HG03354 (cell line): ENCODE results near the gene ORC4.

Experiments used
- ATAC-seq: cut with Tn5 transposase; IDR thresholded peaks from one replicate; pipeline ENCODE4 v1.9.1; 2021; ENCODE audit warnings: mild to moderate bottlenecking; ENCODE audit not compliant: unreplicated experiment, poor library complexity, severe bottlenecking

The ORC4 gene

GRCh38 chr2:148020111-148021058, at the start of gene ORC4:
TSS of gene ORC4 (minus strand) at chr2:148020737. CDS start at chr2:147975958, 44,779 bp downstream.
- ATAC-seq = peak; percentile 82

GRCh38 chr2:148067801-148068200, 47.3 kb upstream of the ORC4 start:
- ATAC-seq = no peak

- no peak for ATAC-seq
Observed at GRCh38 chr2:148065936-148066335, 45.4 kb upstream of the ORC4 start.

GRCh38 chr2:148063633-148064032, 43.1 kb upstream of the ORC4 start:
- ATAC-seq = no peak

GRCh38 chr2:148058641-148059040, 38.1 kb upstream of the ORC4 start:
- no peak for ATAC-seq

GRCh38 chr2:148052687-148053086, 32.1 kb upstream of the ORC4 start:
- ATAC-seq = no peak

- peak; percentile 11 for ATAC-seq
Observed at GRCh38 chr2:148049284-148049683, 28.7 kb upstream of the ORC4 start.

- ATAC-seq = peak; percentile 59
Observed at GRCh38 chr2:148048475-148049221, 28.1 kb upstream of the ORC4 start.

- ATAC-seq = no peak
Observed at GRCh38 chr2:148046802-148047201, 26.3 kb upstream of the ORC4 start.

GRCh38 chr2:148044322-148044721, 23.8 kb upstream of the ORC4 start:
- ATAC-seq = no peak

GRCh38 chr2:148042219-148042618, 21.7 kb upstream of the ORC4 start:
- ATAC-seq = peak; percentile 88

- no peak for ATAC-seq
Observed at GRCh38 chr2:148039783-148040182, 19.2 kb upstream of the ORC4 start.

GRCh38 chr2:148032215-148032614, 11.7 kb upstream of the ORC4 start:
- ATAC-seq = no peak

GRCh38 chr2:148031152-148031551, 10.6 kb upstream of the ORC4 start:
- no peak for ATAC-seq

- ATAC-seq = no peak
Observed at GRCh38 chr2:148028781-148029180, 8.2 kb upstream of the ORC4 start.

- ATAC-seq = no peak
Observed at GRCh38 chr2:148027822-148028221, 7.3 kb upstream of the ORC4 start.

- no peak for ATAC-seq
Observed at GRCh38 chr2:148026573-148026972, 6.0 kb upstream of the ORC4 start.

- peak; percentile 27 for ATAC-seq
Observed at GRCh38 chr2:148023861-148024260, 3.3 kb upstream of the ORC4 start.

- no peak for ATAC-seq
Observed at GRCh38 chr2:148022882-148023281, 2.3 kb upstream of the ORC4 start.

GRCh38 chr2:148022351-148022750, 1.8 kb upstream of the ORC4 start:
- ATAC-seq = no peak

GRCh38 chr2:148021886-148022285, 1.3 kb upstream of the ORC4 start:
- ATAC-seq = no peak
